ENCODE measurements around the gene C1orf232.

C1orf232 gene

GRCh38 chr1:26145041-26145959 is 23.5 kb downstream of the C1orf232 start:
- peak; percentile 55 for DNase-seq (ENCODE audit: low read depth)
- H3K4me3 ChIP-seq (ENCODE audit: low read depth, low read length), result no peak overlapping the region
- TF ChIP-seq CTCF (IDR thresholded peaks at IDR 0.05; ENCODE audit: low read depth, low read length, missing control alignments), result peak; percentile 73

GRCh38 chr1:26142159-26142558 is 26.6 kb downstream of the C1orf232 start:
- DNase-seq (ENCODE audit: low read depth), result no peak
- no peak overlapping the region for H3K4me3 ChIP-seq (ENCODE audit: low read depth, low read length)
- TF ChIP-seq CTCF (IDR thresholded peaks at IDR 0.05; ENCODE audit: low read depth, low read length, missing control alignments), result no peak

GRCh38 chr1:26138974-26139558 is 29.7 kb downstream of the C1orf232 start:
- TF ChIP-seq CTCF (IDR thresholded peaks at IDR 0.05; ENCODE audit: low read depth, low read length, missing control alignments), result no peak
- H3K4me3 ChIP-seq (ENCODE audit: low read depth, low read length), result no peak overlapping the region
- DNase-seq (ENCODE audit: low read depth), result no peak

- H3K4me3 ChIP-seq (ENCODE audit: low read depth, low read length), result no peak overlapping the region
- TF ChIP-seq CTCF (IDR thresholded peaks at IDR 0.05; ENCODE audit: low read depth, low read length, missing control alignments), result no peak
- DNase-seq (ENCODE audit: low read depth), result no peak
Observed at GRCh38 chr1:26134466-26134865, 34.3 kb downstream of the C1orf232 start.

- H3K4me3 ChIP-seq (ENCODE audit: low read depth, low read length), result no peak overlapping the region
- DNase-seq (ENCODE audit: low read depth), result no peak
- no peak for TF ChIP-seq CTCF (IDR thresholded peaks at IDR 0.05; ENCODE audit: low read depth, low read length, missing control alignments)
Observed at GRCh38 chr1:26132834-26133167, 36.0 kb downstream of the C1orf232 start.

GRCh38 chr1:26132128-26132833 is 36.5 kb downstream of the C1orf232 start:
- no peak for DNase-seq (ENCODE audit: low read depth)
- TF ChIP-seq CTCF (IDR thresholded peaks at IDR 0.05; ENCODE audit: low read depth, low read length, missing control alignments), result no peak
- no peak overlapping the region for H3K4me3 ChIP-seq (ENCODE audit: low read depth, low read length)

Measured in GM12864 (cell line).